ENCODE measurements around the gene RPL41. TPM values are rescaled to one million over a fixed set of nuclear protein-coding genes. Genes with fewer than 3 reads are reported as not detected.

The RPL41 gene
- total and polyA plus RNA-seq, 7 donors = 1,926 to 9,845 (median 5,407) TPM

DNA sequence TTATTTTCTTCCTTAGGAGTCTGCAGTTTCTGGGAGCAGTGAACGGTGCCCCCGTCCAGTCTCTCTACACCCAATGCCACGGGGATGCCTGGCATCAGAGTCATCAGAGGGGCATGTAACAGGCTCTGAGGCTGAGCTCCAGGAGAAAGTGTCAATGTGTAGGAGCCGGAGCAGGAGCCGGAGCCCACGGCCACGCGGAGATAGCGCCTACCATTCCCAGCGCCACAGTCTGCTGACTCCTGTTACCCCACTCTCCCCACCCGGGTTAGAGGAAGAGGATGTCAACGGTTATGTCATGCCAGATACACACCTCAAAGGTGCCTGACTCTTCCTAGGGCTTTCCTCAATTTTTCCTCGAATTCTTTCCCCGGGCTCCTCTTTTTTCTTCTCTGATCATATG lies 15.4 kb upstream of the RPL41 start:
- Histone ChIP-seq H3K27me3 (no peaks in the 10 kb centered on the region), H3K4me3 (no peak overlapping the region), H3K4me1 (peaks cover 0 to 23% (median 17%) of the 10 kb centered on the region in 4 donors), H3K36me3 (no peaks in the 10 kb centered on the region), H3K9me3 (no peaks in the 10 kb centered on the region), H3K27ac (no peak overlapping the region)
- WGBS, 2 donors = 82 to 89% methylated on average over 14 of the region's 14 CpGs
- intact Hi-C loops (cut with DNase I) = loop anchor here (5.0 kb wide), 1 partner anchor 104 kb away; the partner anchor contains the start of gene SUOX
- no peak for DNase-seq
- TF ChIP-seq POLR2AphosphoS5 (IDR thresholded peaks at IDR 0.05) = no peak
- TF ChIP-seq, protein P1, sequence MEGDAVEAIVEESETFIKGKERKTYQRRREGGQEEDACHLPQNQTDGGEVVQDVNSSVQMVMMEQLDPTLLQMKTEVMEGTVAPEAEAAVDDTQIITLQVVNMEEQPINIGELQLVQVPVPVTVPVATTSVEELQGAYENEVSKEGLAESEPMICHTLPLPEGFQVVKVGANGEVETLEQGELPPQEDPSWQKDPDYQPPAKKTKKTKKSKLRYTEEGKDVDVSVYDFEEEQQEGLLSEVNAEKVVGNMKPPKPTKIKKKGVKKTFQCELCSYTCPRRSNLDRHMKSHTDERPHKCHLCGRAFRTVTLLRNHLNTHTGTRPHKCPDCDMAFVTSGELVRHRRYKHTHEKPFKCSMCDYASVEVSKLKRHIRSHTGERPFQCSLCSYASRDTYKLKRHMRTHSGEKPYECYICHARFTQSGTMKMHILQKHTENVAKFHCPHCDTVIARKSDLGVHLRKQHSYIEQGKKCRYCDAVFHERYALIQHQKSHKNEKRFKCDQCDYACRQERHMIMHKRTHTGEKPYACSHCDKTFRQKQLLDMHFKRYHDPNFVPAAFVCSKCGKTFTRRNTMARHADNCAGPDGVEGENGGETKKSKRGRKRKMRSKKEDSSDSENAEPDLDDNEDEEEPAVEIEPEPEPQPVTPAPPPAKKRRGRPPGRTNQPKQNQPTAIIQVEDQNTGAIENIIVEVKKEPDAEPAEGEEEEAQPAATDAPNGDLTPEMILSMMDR (IDR thresholded peaks at IDR 0.05) = no peak
- no peak for TF ChIP-seq EP300 (IDR thresholded peaks at IDR 0.05)
- no peak for TF ChIP-seq POLR2A (IDR thresholded peaks at IDR 0.05)

DNA sequence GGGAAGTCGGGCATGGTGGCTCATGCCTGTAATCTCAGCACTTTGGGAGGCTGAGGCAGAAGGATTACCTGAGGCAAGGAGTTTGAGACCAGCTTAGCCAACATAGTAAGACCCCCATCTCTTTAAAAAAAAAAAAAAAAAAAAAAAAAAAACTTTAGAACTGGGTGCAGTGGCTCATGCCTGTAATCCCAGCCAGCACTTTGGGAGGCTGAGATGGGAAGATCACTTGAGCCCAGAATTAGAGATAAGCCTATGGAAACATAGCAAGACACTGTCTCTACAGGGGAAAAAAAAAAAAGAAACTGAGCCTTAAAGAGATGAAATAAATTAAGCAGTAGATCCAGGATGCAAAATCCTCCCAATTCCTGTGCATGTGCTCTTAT lies 13.8 kb upstream of the RPL41 start:
- H3K4me3 ChIP-seq = no peak overlapping the region
- intact Hi-C loops (cut with DNase I) = loop anchor here (5.0 kb wide), 1 partner anchor 105 kb away; the partner anchor contains the start of gene SUOX
- peaks cover 0 to 27% (median 21%) of the 10 kb centered on the region in 4 donors for H3K4me1 ChIP-seq

DNA sequence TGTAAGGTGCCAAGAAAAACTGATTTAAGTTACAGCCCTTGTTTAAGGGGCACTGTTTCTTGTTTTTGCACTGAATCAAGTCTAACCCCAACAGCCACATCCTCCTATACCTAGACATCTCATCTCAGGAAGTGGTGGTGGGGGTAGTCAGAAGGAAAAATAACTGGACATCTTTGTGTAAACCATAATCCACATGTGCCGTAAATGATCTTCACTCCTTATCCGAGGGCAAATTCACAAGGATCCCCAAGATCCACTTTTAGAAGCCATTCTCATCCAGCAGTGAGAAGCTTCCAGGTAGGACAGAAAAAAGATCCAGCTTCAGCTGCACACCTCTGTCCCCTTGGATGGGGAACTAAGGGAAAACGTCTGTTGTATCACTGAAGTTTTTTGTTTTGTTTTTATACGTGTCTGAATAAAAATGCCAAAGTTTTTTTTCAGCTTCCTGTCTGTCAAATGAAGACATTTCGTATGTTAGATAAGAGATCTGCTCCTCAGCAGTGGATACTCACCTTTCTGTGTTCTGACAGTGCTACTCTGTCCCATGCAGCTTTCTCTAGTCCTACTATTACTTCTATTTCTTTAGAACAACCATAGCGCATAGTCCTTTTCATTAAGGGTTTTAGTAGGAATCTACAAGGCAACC lies 13.2 kb upstream of the RPL41 start:
- Histone ChIP-seq H3K36me3 (peaks cover 8 to 17% (median 12%) of the 10 kb centered on the region in 4 donors), H3K27me3 (no peaks in the 10 kb centered on the region), H3K27ac (peak overlapping the region; percentile 84 to 93 (median 86)), H3K4me3 (peak overlapping the region; percentile 67 to 91 (median 78)), H3K9me3 (no peaks in the 10 kb centered on the region), H3K4me1 (peaks cover 0 to 27% (median 21%) of the 10 kb centered on the region in 4 donors)
- TF ChIP-seq POLR2A (IDR thresholded peaks at IDR 0.05) = no peak
- no peak for DNase-seq
- intact Hi-C loops (cut with DNase I) = loop anchor here (5.0 kb wide), 1 partner anchor 106 kb away; the partner anchor contains the start of gene SUOX
- WGBS, 2 donors = 30 to 40% methylated on average over 6 of the region's 6 CpGs

More for the DNA sequence above, 13.8 kb upstream of the RPL41 start:
- Histone ChIP-seq H3K27me3 (no peaks in the 10 kb centered on the region), H3K9me3 (no peaks in the 10 kb centered on the region), H3K27ac (peak overlapping the region in 2 of 4 donors; percentile 86 to 93), H3K36me3 (peaks cover 3 to 12% (median 9%) of the 10 kb centered on the region in 4 donors)
- TF ChIP-seq, protein P1 (IDR thresholded peaks at IDR 0.05) = no peak
- no peak for TF ChIP-seq EP300 (IDR thresholded peaks at IDR 0.05)
- TF ChIP-seq POLR2AphosphoS5 (IDR thresholded peaks at IDR 0.05) = no peak
- TF ChIP-seq POLR2A (IDR thresholded peaks at IDR 0.05) = no peak
- no peak for DNase-seq
- WGBS, 2 donors = 58 to 78% methylated on average over 1 of the region's 1 CpG

DNA sequence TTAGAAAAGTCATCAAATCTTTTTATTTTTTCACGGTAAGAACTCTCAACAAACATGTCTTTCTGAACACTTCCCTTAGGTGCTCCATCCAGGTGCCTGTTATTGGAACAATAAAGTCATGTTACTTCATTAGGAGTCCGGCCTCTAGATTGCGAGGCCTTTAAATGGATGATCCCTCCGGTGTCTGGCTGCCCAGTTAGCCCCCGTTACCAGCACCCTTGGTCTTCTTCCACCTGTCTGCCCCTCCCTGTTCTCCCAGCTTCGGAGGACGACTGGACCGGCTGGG lies 12.7 kb upstream of the RPL41 start:
- no peak for TF ChIP-seq POLR2A (IDR thresholded peaks at IDR 0.05)
- TF ChIP-seq, protein P1 (IDR thresholded peaks at IDR 0.05) = no peak
- TF ChIP-seq POLR2AphosphoS5 (IDR thresholded peaks at IDR 0.05) = no peak
- TF ChIP-seq EP300 (IDR thresholded peaks at IDR 0.05) = no peak
- Histone ChIP-seq H3K36me3 (peaks cover 9 to 23% (median 17%) of the 10 kb centered on the region in 4 donors), H3K27ac (peak overlapping the region; percentile 84 to 93 (median 86)), H3K4me3 (peak overlapping the region; percentile 67 to 91 (median 78)), H3K27me3 (no peaks in the 10 kb centered on the region), H3K9me3 (no peaks in the 10 kb centered on the region), H3K4me1 (peaks cover 0 to 27% (median 21%) of the 10 kb centered on the region in 4 donors)
- intact Hi-C loops (cut with DNase I) = loop anchor here (1.0 to 5.0 kb wide), 3 partner anchors 24 to 106 kb away; partner anchors contain the start of gene SUOX
- 1 to 2% methylated on average over 8 of the region's 8 CpGs for WGBS, 2 donors
- no peak for DNase-seq

DNA sequence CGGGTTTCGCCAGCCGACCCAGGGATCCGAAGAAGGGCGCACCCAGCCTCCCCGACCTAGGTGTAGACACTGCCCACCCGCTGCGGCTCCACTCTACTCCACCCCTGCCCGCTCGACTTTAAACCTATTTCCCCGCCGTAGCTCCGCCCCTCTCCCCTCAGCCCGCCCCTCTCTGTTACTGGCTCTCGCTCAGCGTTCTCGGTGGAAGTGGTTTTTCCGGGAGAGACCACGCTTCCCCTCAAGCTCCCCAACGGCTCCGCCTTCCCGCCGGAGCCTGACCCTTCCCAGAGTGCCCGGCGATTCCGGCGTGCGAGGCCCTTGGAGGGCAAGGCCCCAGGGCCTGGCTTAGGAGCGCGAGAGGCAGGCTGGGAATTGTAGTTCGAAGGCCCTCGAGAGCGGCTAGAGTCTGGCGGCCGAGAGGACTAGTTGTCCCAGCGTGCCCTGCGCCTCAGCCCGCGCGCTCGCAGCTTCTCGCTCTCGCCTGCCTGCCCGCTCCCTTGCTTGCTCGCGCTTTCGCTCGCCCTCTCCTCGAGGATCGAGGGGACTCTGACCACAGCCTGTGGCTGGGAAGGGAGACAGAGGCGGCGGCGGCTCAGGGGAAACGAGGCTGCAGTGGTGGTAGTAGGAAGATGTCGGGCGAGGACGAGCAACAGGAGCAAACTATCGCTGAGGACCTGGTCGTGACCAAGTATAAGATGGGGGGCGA lies 12.2 kb upstream of the RPL41 start, which contains the start of gene PA2G4:
PA2G4 (plus strand) TSS at position 451 of the 706 bp plus-strand sequence; CDS start at position 630, 179 bp downstream.
- H3K4me1 ChIP-seq = peaks cover 0 to 27% (median 21%) of the 10 kb centered on the region in 4 donors
- H3K4me3 ChIP-seq = peak within 1 kb of the TSS; percentile 67 to 91 (median 78)
- peak within 1 kb of the TSS; percentile 84 to 93 (median 86) for H3K27ac ChIP-seq
- intact Hi-C loops (cut with DNase I) = loop anchor here (1.0 to 5.0 kb wide), 3 partner anchors 25 to 107 kb away; partner anchors contain the start of gene SUOX
- peak; percentile 99 for DNase-seq
- no peaks in the 10 kb centered on the region for H3K9me3 ChIP-seq
- peak; percentile 69 to 91 (median 83) for TF ChIP-seq POLR2AphosphoS5 (IDR thresholded peaks at IDR 0.05)
- TF ChIP-seq, protein P1 (IDR thresholded peaks at IDR 0.05) = no peak
- peak in 1 of 4 donors; percentile 25 for TF ChIP-seq EP300 (IDR thresholded peaks at IDR 0.05)
- peak; percentile 70 to 87 for TF ChIP-seq POLR2A (IDR thresholded peaks at IDR 0.05)
- WGBS, 2 donors = 0% methylated on average over 60 of the region's 60 CpGs
- H3K36me3 ChIP-seq = peaks cover 14 to 28% (median 20%) of the 10 kb centered on the region in 4 donors
- H3K27me3 ChIP-seq = no peaks in the 10 kb centered on the region

All from sigmoid colon (tissue), 7 donors.